GM18909 (cell line): ENCODE data around the gene DPCD.

Experiments
- ATAC-seq: cut with Tn5 transposase; IDR thresholded peaks from one replicate; pipeline ENCODE4 v1.9.1; 2021; ENCODE audit warnings: mild to moderate bottlenecking; ENCODE audit not compliant: unreplicated experiment, poor library complexity

DPCD gene

DNA sequence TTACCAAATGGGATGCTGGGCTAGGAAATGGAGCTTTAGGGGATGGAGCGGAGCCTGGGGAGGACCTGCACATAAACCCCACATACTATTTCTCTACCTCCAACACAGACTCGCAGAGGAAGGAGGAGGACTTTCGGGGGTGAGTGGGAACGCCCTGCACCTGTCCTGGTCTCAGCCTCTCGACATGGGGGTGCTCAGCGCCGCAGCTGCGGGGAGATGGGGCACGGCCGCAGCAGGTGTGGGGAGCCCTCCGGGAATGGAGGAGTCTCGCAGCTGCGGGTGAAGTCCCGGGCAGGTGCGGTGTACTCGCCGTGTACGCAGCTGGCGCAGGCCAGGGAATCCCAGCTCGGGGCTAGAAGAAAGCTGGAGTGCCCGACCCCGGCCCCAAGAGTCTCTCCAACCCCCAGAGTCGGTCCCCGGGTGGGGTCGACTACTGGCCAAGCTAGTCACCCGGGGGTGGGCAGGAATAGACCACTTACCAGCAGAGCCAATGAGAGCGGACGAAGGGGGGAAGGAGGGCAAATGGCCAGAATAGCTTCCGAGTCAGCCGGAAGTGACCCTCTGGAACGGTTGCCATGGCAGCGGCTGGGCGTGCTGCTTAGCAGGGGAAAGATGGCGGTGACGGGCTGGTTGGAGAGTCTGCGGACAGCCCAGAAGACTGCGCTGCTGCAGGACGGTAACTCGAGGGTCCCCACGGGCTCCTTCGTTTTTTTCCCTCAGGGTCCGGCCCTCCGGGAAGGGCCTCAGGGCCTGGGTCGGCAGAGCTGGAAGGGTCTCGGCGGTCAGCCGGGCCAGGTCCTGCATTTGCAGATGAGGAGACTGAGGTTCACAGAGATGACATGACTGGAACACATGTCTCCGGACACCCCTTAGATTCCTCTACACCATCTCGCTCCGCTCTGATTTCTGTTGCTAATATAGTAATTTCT lies at the start of gene DPCD, which contains the start of gene POLL:
TSS of gene DPCD (plus strand) at position 597 of the 929 bp plus-strand sequence. CDS start at position 613, 16 bp downstream.
TSS of gene POLL (minus strand) at position 533 of the 929 bp plus-strand sequence. CDS start 897 bp downstream, outside the sequence.
- ATAC-seq = peak; percentile 96

DNA sequence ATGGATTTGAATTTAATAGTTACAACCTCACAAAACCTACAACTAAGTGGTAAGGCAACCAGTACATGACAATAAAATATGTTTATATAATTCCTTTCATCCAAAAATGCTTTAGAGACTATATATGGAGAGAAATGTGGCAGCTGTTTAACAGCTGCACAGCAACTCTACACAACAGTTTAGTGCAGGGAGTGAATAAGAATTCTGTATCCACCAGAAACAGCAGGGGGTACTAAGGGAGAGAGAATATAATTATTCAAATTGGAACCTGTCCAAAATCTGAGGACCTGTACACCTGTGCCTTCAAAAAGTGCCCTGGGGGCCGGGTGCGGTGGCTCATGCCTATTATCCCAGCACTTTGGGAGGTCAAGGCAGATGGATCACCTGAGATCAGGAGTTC lies 49.7 kb upstream of the DPCD start:
- no peak for ATAC-seq

DNA sequence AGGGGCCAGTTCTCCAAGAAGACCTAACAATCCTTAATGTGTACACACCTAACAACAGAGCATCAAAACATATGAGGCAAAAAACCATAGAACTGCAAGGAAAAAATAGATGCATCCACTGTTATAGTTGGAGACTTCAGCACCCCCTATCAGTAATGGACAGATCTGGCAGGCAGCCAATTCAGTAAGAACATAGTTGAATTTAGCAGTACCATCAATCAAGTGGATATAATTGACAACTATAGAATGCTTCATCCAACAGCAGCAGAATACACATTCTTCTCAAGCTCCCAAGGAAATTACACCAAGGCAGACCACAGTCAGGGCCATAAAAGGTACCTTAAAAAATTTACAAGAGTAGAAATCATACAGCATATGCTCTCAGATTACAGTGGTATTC lies 42.2 kb upstream of the DPCD start:
- no peak for ATAC-seq

DNA sequence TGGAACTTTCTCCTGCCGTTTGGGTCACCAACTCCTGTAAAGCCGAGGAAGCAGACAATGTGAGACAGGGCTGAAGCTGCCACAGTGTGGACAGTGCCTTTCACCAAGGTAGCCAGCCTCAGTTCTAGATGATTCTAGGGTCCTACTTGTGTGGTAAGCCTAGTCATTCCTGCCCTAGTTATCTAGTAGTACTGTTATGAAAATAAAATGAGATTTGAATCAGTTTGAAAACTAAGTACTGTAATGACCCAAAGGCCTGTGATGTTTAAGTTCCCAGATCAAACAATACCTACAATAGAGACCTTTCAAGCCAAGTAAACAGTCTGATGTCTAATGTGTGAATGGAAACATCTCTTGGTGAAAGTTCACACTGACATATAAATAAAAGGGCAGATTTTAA lies 37.2 kb upstream of the DPCD start:
- no peak for ATAC-seq

DNA sequence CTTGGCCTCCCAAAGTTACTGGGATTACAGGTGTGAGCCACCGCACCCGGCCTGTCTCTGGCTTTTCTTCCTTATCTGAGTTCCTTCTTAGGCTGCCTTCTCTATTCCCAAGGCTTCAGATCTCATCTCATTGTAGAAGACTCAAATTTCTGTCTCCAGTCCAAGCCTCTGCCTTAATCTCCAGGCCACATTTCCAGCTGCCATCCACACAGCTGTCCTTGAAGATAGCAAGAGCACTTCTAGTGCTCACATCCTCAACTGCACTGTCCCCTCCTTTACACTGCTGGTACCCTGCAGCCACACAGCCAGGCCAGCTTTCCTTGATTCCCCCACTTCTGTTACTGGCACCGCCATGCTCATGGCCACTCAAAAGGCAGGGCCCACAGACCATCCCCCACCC lies 35.7 kb upstream of the DPCD start:
- no peak for ATAC-seq

DNA sequence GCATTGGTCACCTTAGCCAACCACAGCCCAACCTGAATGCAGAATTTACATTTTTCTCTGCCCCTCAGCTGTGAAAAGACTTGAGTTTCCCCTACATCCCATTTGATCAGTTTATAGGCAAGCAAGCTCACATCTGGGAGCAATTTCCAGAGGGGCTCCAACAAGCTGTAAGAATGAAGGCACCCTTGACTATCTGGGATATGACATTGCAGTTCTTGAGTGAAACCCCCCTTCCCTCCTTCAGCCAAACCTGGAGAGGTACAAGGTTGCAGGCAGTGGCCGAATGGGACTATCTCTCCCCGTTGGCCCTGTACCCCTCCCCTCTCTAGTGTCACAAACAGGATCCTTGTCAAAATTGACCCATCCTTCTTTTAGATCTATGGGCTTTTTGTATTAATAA lies 30.6 kb upstream of the DPCD start:
- no peak for ATAC-seq

DNA sequence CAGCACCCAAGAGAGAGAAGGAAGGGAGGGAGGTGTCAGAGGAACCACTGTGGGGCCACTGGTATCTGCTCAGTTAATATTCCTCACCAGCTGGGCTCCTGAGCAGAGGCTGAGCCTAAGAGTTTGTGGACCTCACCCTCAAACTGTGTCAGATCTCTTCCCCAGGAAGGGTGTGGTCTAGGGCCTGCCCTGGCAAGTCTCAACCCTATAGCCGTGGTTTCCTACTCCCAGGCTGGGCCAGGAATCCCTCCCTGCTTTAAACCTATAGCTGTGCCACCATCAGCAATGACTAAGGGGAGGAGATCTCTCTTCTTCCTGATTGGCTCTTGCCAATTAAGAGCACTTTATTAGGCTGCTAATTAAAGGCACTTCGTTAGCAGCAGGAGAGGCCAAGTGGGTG lies 29.9 kb upstream of the DPCD start:
- ATAC-seq = no peak

DNA sequence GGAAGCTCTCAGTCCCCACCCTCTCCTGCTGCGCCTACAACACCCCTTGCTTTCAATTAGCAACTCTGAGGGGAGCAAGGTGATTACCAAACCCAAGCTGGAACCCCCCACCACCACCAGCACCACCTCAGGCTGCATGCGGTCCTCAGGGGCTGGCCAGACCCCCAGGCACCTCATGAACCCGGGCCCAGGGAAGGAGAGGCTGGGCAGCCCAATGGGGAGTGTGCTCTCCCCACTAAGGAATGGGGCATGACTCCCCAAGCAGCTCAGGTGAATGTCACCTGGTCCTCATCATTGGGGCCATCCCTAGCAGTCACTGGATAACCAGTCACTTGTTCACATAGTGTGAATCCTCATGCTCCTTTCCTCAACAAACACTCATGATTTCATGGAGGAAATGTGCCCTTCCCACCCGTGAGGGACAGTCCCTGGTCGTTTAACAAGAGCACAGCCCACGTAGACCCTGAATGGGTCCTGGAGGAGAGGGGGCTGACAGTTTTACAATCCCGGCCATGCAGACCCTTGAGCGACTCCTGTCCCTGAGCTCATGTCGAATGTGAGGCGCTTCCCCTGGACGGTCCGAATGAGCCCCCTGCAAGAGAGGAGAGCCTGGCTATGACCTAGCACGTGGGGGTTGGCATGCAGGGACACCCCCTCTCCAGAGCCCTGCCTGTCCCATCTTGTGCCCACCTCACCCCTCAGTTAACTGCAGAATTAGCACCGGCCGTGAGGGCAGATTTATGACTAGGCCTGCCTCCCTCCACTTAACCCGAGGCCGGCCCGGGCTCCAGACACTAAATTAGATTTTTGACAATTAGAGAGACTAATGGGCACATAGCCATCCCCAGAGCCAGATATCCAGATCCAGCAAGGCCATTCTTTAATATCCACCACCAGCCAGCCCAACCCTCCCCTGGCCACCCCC lies 29.2 kb upstream of the DPCD start:
- no peak for ATAC-seq

DNA sequence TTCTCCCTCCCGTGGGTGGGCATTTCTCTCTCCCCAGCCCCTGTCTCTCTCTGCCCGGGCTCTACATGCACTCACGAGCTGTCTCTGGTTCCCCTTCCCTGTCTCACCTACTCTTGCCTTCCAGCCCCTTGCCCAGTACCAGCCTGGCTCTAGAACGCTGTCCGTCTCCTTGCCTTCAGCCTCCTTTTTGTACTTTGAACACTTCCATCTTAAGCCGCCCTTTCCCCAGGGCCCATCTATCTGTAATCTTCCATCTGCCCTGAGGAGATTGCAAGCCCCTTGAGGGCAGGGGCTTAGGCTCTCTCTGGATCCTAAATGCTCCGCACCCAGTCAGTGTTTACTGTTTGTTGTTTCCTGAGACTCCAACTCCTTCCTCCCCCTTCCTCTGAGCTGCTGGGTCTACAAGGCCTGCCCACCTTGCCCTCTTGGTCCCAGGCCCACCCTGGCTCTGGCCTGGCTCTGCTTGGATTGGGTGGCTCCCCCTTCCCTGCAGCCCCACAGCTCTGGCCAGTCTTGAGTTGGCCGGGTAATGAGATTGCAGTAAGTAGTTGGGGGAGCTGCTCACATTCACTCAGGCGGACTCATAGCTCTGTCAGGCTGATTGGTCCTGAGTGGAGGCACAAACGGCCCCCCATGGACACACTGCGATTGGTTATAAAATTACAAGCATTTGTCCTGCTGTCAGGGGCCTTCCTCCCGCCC lies 28.4 kb upstream of the DPCD start:
- ATAC-seq = no peak

DNA sequence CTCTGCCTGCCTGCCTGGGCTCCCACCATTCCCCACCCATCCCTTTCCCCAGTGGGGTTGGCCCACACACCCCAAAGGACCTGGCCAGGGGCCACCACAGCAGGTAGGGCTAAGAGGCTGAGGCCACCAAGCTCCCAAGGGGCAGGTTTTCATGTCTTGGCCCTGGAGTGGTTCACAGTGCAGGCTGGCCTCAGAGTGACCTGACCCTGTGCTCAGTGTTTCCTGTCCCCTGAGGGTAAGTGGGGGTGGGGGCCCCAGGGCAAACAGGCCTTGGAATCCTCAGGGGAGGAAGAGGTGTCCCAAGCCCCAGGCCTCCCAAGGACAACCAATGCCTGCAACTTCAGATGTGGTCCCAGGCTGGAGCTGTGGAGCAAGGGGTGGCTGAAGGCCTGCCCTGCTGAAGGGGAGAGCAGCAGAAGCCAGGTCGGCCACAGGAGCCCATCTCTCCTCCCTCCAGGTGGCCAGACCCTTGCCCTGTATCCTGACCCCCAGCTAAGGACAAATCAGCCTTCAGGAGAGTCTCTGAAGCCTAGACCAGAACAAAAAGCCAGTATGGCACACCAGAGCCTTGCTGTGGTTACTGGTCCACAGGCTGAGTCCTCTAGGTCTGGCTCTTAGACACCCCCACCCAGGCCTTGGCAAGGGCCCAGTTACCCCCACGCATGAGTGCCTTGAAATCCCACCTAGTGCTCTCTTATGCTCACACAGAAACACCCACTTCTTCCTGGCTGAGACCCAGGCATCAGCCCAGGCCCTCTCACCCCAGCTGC lies 27.6 kb upstream of the DPCD start:
- no peak for ATAC-seq

DNA sequence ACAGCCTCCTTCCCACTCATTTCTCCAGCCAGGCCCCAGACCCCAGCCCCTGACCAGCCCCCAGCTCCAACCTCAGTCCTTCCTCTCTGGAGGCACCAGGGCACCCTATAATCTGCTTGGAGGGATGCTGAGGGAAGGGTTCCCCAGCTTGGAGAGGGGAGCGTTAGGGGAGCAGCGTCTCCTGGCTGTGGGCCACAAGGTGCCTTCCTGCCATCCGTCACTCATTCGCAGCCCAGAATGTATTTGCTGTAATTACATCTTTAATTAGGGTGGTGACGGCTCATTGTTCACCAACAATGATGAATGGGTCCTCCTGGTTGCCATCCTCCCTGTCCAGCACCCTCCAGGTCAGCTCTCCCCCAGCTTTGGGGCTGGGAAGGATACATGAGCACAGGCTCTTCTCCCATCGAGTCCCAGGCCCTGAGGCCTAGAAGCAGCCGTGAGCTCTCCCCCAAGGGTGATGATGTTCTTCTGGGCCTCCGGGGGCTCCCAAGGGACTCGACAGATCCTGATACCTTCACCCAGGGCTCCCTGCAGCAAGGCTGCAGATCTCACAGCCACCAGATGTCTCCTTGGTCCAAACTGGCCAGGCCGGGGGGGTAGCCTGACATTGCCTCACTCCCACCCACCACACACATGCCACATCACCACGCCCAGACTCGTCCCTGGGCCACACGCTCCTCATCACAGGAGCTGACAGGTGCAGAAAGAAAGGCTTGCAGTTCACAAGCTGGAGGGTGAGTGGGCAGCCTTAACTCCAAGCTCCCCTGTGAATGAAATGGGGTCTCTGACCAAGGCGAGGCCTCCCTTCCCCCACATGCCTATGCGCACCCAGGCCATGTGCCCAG lies 26.8 kb upstream of the DPCD start:
- no peak for ATAC-seq

DNA sequence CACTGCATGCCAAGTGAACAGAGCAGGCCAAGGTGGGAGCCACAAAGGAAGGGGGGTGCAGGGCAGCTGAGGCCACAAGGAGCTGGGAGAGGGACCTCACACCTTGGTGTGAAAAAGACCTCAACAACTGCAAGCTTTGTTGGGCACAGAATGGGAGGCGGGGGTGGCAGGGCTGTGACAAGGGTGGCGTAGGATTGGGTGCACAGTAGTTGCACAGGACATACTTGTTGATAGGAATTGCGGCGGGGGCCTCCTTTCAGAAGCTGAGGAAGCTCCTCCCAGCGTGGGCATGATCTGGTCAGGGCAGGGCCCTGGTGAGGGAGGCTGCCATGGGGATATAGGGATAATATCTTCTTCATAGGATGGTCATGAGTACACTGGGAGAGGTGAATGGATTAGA lies 25.9 kb upstream of the DPCD start:
- ATAC-seq = no peak

DNA sequence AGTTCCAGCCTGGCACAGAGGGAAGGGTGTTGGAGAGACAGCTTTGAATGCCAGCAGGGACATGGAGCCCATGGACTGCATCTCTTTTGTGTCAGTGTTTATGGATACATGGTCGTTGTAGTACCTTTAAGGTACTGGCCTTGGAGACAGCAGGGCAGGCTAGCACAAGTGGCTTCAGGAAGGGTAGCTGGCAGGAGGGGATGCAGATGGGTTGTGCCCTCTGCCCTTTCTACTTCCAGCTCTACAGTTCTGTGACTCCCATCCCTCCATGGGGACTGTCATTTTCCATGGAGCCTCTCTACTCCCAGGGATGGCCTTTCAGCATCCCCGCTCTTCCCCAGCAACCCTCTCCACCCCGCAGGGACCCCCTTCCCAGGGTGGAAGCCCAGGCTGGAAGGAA lies 25.1 kb upstream of the DPCD start:
- ATAC-seq = no peak

DNA sequence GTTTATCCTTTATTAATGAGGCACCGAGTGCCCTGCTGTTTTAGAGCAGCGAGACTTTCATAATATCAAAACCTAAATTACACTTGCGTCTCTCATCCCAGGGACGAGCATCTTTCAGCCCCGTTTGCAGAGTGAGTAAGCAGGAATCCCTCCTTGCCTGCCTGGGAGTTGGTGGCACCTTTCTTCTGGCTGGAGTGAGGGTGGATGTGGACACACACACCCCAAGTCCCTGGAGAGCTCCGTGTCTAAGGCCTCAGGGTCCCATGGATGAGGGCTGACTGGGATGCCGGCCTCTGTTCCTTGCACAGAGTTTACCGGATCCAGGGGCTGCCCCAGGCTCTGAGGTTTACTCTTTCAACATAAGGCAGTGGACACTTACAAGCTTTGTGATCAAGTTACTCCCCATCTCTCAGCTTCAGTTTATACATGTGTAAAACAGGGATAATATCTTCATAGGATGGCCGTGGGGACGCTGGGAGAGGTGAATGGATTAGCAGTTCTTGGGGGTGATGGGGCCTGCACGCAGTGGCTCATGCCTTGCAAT lies 24.6 kb upstream of the DPCD start:
- no peak for ATAC-seq

DNA sequence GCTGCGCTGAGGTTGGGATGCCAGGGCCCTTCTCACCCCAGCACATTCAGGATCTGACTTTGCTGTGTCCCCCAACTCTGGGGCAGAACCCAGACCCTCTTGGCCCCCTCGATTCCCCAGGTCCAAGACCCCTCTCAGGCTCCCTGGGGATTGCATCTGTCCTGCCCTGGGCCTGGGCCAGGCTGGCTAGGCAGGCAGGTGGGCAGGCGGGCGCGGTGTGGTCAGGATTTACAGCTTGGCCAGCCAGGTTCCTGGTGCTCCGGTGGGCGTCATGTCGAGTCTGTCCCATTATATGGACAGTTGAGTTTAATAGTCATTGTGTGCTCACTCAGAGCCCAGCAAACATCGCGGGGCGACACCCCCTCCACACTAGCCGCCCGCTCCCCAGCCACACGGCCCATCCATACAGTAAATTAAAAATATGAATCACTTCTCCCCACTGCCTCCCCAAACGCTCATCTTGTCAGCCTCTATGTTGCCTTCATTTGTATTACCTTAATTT lies 23.6 kb upstream of the DPCD start:
- ATAC-seq = no peak

DNA sequence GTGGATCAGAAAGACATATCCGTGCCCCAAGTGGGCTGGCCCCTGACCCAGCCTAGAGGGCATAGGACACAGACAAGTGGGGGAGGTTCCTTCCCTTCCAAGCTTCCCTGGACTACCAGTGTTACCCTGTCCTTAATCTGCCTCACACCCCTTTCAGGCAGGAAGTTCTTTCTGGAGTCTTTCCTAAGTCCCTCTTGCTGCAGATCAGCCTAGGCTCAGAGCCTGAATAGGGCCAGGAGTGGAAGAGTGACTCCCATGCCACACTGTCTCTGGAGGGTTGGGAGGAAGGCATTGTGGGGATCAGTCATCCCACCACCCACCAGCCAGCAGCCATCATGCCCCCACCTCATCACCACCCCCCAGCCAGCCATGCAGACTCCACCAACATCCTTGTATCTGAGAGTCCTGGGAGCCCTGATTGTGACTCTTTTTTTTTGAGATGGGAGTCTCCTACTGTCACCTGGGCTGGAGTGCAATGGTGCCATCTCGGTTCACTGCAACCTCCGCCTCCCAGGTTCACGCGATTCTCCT lies 22.7 kb upstream of the DPCD start:
- no peak for ATAC-seq

DNA sequence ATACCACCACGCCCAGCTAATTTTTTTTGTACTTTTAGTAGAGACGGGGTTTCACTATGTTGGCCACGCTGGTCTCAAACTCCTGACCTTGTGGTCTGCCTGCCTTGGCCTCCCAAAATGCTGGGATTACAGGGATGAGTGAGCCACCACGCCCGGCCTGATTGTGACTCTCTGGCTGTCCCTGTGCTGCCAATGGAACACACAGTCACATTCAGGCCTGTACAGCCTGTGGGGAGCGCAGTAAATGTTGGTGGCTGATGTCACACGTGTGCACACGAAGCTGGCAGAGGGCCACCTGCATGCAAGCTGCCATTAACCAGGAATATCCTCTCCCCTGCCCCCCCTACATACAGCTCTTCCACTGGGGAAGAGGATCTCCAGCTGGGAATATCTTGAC lies 22.2 kb upstream of the DPCD start:
- no peak for ATAC-seq
